Measurements from ENCODE around the gene TLN1. TPM values are rescaled to one million over a fixed set of nuclear protein-coding genes. Genes with fewer than 3 reads are reported as not detected.

Gene TLN1
- total and polyA plus RNA-seq, 2 of the 8 experiments (the other 6 are each of a cell fraction or from before 2014, with no cell fraction given): 28.1 to 90.1 TPM

GRCh38 chr9:35710818-35711500 is 21.0 kb downstream of the TLN1 start (continued):
- TF ChIP-seq GTF2F1 (IDR thresholded peaks at IDR 0.05; ENCODE audit: borderline replicate concordance, low read depth, low read length) (no peak), RFX5 (IDR thresholded peaks at IDR 0.05; ENCODE audit: borderline replicate concordance, low read depth, low read length) (no peak), TCF12 (IDR thresholded peaks at IDR 0.05; ENCODE audit: low read depth, low read length) (no peak), BRCA1 (IDR thresholded peaks at IDR 0.05; ENCODE audit: low read depth, low read length) (no peak), RBBP5 (IDR thresholded peaks at IDR 0.05; ENCODE audit: borderline replicate concordance, low read depth, low read length) (no peak)
- TF ChIP-seq, protein P1, sequence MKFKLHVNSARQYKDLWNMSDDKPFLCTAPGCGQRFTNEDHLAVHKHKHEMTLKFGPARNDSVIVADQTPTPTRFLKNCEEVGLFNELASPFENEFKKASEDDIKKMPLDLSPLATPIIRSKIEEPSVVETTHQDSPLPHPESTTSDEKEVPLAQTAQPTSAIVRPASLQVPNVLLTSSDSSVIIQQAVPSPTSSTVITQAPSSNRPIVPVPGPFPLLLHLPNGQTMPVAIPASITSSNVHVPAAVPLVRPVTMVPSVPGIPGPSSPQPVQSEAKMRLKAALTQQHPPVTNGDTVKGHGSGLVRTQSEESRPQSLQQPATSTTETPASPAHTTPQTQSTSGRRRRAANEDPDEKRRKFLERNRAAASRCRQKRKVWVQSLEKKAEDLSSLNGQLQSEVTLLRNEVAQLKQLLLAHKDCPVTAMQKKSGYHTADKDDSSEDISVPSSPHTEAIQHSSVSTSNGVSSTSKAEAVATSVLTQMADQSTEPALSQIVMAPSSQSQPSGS (IDR thresholded peaks at IDR 0.05; ENCODE audit: low read length): no peak
